ENCODE data around the gene YBX3.

Gene YBX3

GRCh38 chr12:10725003-10725402 lies 1.9 kb upstream of the YBX3 start:
- no peak for TF ChIP-seq CTCF (conservative IDR thresholded peaks at IDR 0.05; ENCODE audit: low read length)
- no peak for DNase-seq (ENCODE audit: low read depth)
- no peak overlapping the region for H3K4me3 ChIP-seq (ENCODE audit: low read length)

GRCh38 chr12:10722502-10722904 lies 620 bp downstream of the YBX3 start:
- H3K4me3 ChIP-seq (ENCODE audit: low read length) = peak overlapping the region; percentile 88
- TF ChIP-seq CTCF (conservative IDR thresholded peaks at IDR 0.05; ENCODE audit: low read length) = peak; percentile 14; the same call in 1 of the 2 replicates
- peak; percentile 58 for DNase-seq (ENCODE audit: low read depth)

GRCh38 chr12:10721651-10722501 lies 1.2 kb downstream of the YBX3 start:
- H3K4me3 ChIP-seq (ENCODE audit: low read length) = peak overlapping the region; percentile 88
- DNase-seq (ENCODE audit: low read depth) = peak; percentile 98
- TF ChIP-seq CTCF (conservative IDR thresholded peaks at IDR 0.05; ENCODE audit: low read length) = no peak

- no peak for DNase-seq (ENCODE audit: low read depth)
- peak overlapping the region; percentile 88 for H3K4me3 ChIP-seq (ENCODE audit: low read length)
- no peak for TF ChIP-seq CTCF (conservative IDR thresholded peaks at IDR 0.05; ENCODE audit: low read length)
Measured at GRCh38 chr12:10720974-10721650, 2.0 kb downstream of the YBX3 start.

GRCh38 chr12:10719482-10719881 lies 3.6 kb downstream of the YBX3 start:
- no peak overlapping the region for H3K4me3 ChIP-seq (ENCODE audit: low read length)
- no peak for DNase-seq (ENCODE audit: low read depth)
- TF ChIP-seq CTCF (conservative IDR thresholded peaks at IDR 0.05; ENCODE audit: low read length) = no peak

- H3K4me3 ChIP-seq (ENCODE audit: low read length) = peak overlapping the region; percentile 20
- DNase-seq (ENCODE audit: low read depth) = peak; percentile 72
- TF ChIP-seq CTCF (conservative IDR thresholded peaks at IDR 0.05; ENCODE audit: low read length) = no peak
Measured at GRCh38 chr12:10718279-10718821, 4.8 kb downstream of the YBX3 start.
